T-helper 2 cell treated with Interferon-gamma antibody and Interleukin-4, amounts not matched to agents 5 μg/mL and 100 μg/mL, for 36 hours (primary cell): ENCODE data around the gene MTMR3.

ENCODE experiments used
- DNase-seq: peaks from one replicate; pipeline ENCODE4 v3.0.0; 2021; ENCODE audit warnings: low spot score
- H3K27ac Mint-ChIP-seq: one replicate; pipeline ENCODE4 v1.8.0; 2021; ENCODE audit warnings: mild to moderate bottlenecking, mixed read lengths
- H3K27me3 Mint-ChIP-seq: one replicate; pipeline ENCODE4 v1.8.0; 2021; ENCODE audit warnings: low read depth, mixed read lengths
- H3K36me3 Mint-ChIP-seq: one replicate; pipeline ENCODE4 v1.8.0; 2021; ENCODE audit warnings: low read depth, mixed read lengths
- H3K4me1 Mint-ChIP-seq: one replicate; pipeline ENCODE4 v1.8.0; 2021; ENCODE audit warnings: low read depth, mixed read lengths
- H3K4me3 Mint-ChIP-seq: one replicate; pipeline ENCODE4 v1.8.0; 2022; ENCODE audit warnings: mild to moderate bottlenecking, moderate library complexity, mixed read lengths
- H3K9me3 Mint-ChIP-seq: one replicate; pipeline ENCODE4 v1.8.0; 2021; ENCODE audit warnings: mixed read lengths

The MTMR3 gene

GRCh38 chr22:30015229-30015797, 132.3 kb downstream of the MTMR3 start:
- peaks cover 23% of the 10 kb centered on the region for H3K36me3 Mint-ChIP-seq
- no peak overlapping the region for H3K27ac Mint-ChIP-seq

GRCh38 chr22:30015846-30016245, 132.9 kb downstream of the MTMR3 start:
- DNase-seq = no peak
- no peaks in the 10 kb centered on the region for H3K4me1 Mint-ChIP-seq
- no peak overlapping the region for H3K27ac Mint-ChIP-seq
- H3K4me3 Mint-ChIP-seq = no peak overlapping the region
- H3K27me3 Mint-ChIP-seq = no peaks in the 10 kb centered on the region
- H3K36me3 Mint-ChIP-seq = peaks cover 28% of the 10 kb centered on the region
- no peaks in the 10 kb centered on the region for H3K9me3 Mint-ChIP-seq

More at GRCh38 chr22:30015229-30015797, 132.3 kb downstream of the MTMR3 start:
- no peak for DNase-seq
- H3K27me3 Mint-ChIP-seq = no peaks in the 10 kb centered on the region
- H3K9me3 Mint-ChIP-seq = no peaks in the 10 kb centered on the region
- H3K4me3 Mint-ChIP-seq = no peak overlapping the region
- H3K4me1 Mint-ChIP-seq = no peaks in the 10 kb centered on the region

- Mint-ChIP-seq H3K9me3 (no peaks in the 10 kb centered on the region), H3K36me3 (peaks cover 29% of the 10 kb centered on the region), H3K27me3 (no peaks in the 10 kb centered on the region), H3K4me1 (no peaks in the 10 kb centered on the region), H3K27ac (no peak overlapping the region), H3K4me3 (no peak overlapping the region)
- no peak for DNase-seq
Observed at GRCh38 chr22:30016596-30016995, 133.6 kb downstream of the MTMR3 start.

GRCh38 chr22:30017375-30018223, 134.6 kb downstream of the MTMR3 start:
- DNase-seq = no peak
- Mint-ChIP-seq H3K4me3 (no peak overlapping the region), H3K9me3 (no peaks in the 10 kb centered on the region), H3K27ac (no peak overlapping the region), H3K27me3 (no peaks in the 10 kb centered on the region), H3K36me3 (peaks cover 33% of the 10 kb centered on the region), H3K4me1 (no peaks in the 10 kb centered on the region)

- no peak for DNase-seq
- Mint-ChIP-seq H3K36me3 (peaks cover 36% of the 10 kb centered on the region), H3K27me3 (no peaks in the 10 kb centered on the region), H3K27ac (no peak overlapping the region), H3K4me1 (peaks cover 2% of the 10 kb centered on the region), H3K4me3 (no peak overlapping the region), H3K9me3 (no peaks in the 10 kb centered on the region)
Observed at GRCh38 chr22:30020511-30020910, 137.5 kb downstream of the MTMR3 start.

GRCh38 chr22:30021338-30021737, 138.4 kb downstream of the MTMR3 start:
- H3K4me3 Mint-ChIP-seq = no peak overlapping the region
- no peak for DNase-seq
- H3K27me3 Mint-ChIP-seq = no peaks in the 10 kb centered on the region
- H3K36me3 Mint-ChIP-seq = peaks cover 35% of the 10 kb centered on the region
- H3K27ac Mint-ChIP-seq = no peak overlapping the region
- no peaks in the 10 kb centered on the region for H3K9me3 Mint-ChIP-seq
- H3K4me1 Mint-ChIP-seq = peaks cover 2% of the 10 kb centered on the region

GRCh38 chr22:30021881-30022619, 139.1 kb downstream of the MTMR3 start:
- Mint-ChIP-seq H3K4me3 (no peak overlapping the region), H3K27me3 (no peaks in the 10 kb centered on the region), H3K9me3 (no peaks in the 10 kb centered on the region), H3K4me1 (peaks cover 5% of the 10 kb centered on the region), H3K36me3 (peaks cover 35% of the 10 kb centered on the region), H3K27ac (peak overlapping the region; percentile 27)
- no peak for DNase-seq

- DNase-seq = peak; percentile 27
- Mint-ChIP-seq H3K4me3 (no peak overlapping the region), H3K27ac (no peak overlapping the region)
Observed at GRCh38 chr22:30023099-30023660, 140.2 kb downstream of the MTMR3 start.

GRCh38 chr22:30024231-30024630, 141.3 kb downstream of the MTMR3 start:
- Mint-ChIP-seq H3K9me3 (no peaks in the 10 kb centered on the region), H3K27ac (no peak overlapping the region), H3K4me1 (peaks cover 10% of the 10 kb centered on the region), H3K4me3 (no peak overlapping the region), H3K27me3 (no peaks in the 10 kb centered on the region), H3K36me3 (peaks cover 36% of the 10 kb centered on the region)
- DNase-seq = no peak

More at GRCh38 chr22:30023099-30023660, 140.2 kb downstream of the MTMR3 start:
- H3K27me3 Mint-ChIP-seq = no peaks in the 10 kb centered on the region
- peaks cover 10% of the 10 kb centered on the region for H3K4me1 Mint-ChIP-seq
- H3K9me3 Mint-ChIP-seq = no peaks in the 10 kb centered on the region
- peaks cover 38% of the 10 kb centered on the region for H3K36me3 Mint-ChIP-seq

- peaks cover 10% of the 10 kb centered on the region for H3K4me1 Mint-ChIP-seq
Observed at GRCh38 chr22:30025221-30025620, 142.2 kb downstream of the MTMR3 start.

GRCh38 chr22:30026756-30027155, 143.8 kb downstream of the MTMR3 start:
- no peak overlapping the region for H3K27ac Mint-ChIP-seq
- peaks cover 10% of the 10 kb centered on the region for H3K4me1 Mint-ChIP-seq
- H3K9me3 Mint-ChIP-seq = no peaks in the 10 kb centered on the region
- no peak overlapping the region for H3K4me3 Mint-ChIP-seq
- DNase-seq = no peak
- H3K27me3 Mint-ChIP-seq = no peaks in the 10 kb centered on the region
- H3K36me3 Mint-ChIP-seq = peaks cover 28% of the 10 kb centered on the region

More at GRCh38 chr22:30025221-30025620, 142.2 kb downstream of the MTMR3 start:
- no peak overlapping the region for H3K4me3 Mint-ChIP-seq
- no peak for DNase-seq
- no peaks in the 10 kb centered on the region for H3K27me3 Mint-ChIP-seq
- H3K27ac Mint-ChIP-seq = no peak overlapping the region
- H3K36me3 Mint-ChIP-seq = peaks cover 36% of the 10 kb centered on the region
- no peaks in the 10 kb centered on the region for H3K9me3 Mint-ChIP-seq

GRCh38 chr22:30027169-30027568, 144.2 kb downstream of the MTMR3 start:
- no peak overlapping the region for H3K4me3 Mint-ChIP-seq
- peaks cover 28% of the 10 kb centered on the region for H3K36me3 Mint-ChIP-seq
- H3K27ac Mint-ChIP-seq = no peak overlapping the region
- no peaks in the 10 kb centered on the region for H3K9me3 Mint-ChIP-seq
- H3K4me1 Mint-ChIP-seq = peaks cover 10% of the 10 kb centered on the region
- H3K27me3 Mint-ChIP-seq = no peaks in the 10 kb centered on the region
- DNase-seq = no peak

GRCh38 chr22:30027791-30028190, 144.8 kb downstream of the MTMR3 start:
- no peak overlapping the region for H3K27ac Mint-ChIP-seq
- H3K4me3 Mint-ChIP-seq = no peak overlapping the region
- peaks cover 23% of the 10 kb centered on the region for H3K36me3 Mint-ChIP-seq
- H3K4me1 Mint-ChIP-seq = peaks cover 10% of the 10 kb centered on the region
- no peak for DNase-seq
- H3K9me3 Mint-ChIP-seq = no peaks in the 10 kb centered on the region
- no peaks in the 10 kb centered on the region for H3K27me3 Mint-ChIP-seq

GRCh38 chr22:30028731-30029130, 145.8 kb downstream of the MTMR3 start:
- Mint-ChIP-seq H3K4me3 (no peak overlapping the region), H3K27ac (no peak overlapping the region), H3K4me1 (peaks cover 8% of the 10 kb centered on the region), H3K27me3 (no peaks in the 10 kb centered on the region), H3K36me3 (peaks cover 17% of the 10 kb centered on the region), H3K9me3 (no peaks in the 10 kb centered on the region)
- no peak for DNase-seq
